ENCODE data around the gene SBK2.

The SBK2 gene

GRCh38 chr19:55553217-55554182 is 16.6 kb upstream of the SBK2 start:
- no peak for ATAC-seq

- no peak for ATAC-seq
Measured at GRCh38 chr19:55552620-55553019, 15.7 kb upstream of the SBK2 start.

- ATAC-seq: no peak
Measured at GRCh38 chr19:55552206-55552605, 15.3 kb upstream of the SBK2 start.

GRCh38 chr19:55550321-55550650 is 13.4 kb upstream of the SBK2 start:
- ATAC-seq: no peak

GRCh38 chr19:55549500-55550320 is 12.8 kb upstream of the SBK2 start:
- ATAC-seq: no peak

GRCh38 chr19:55546822-55547614 is 10.1 kb upstream of the SBK2 start:
- ATAC-seq: no peak

GRCh38 chr19:55546011-55546410 is 9.1 kb upstream of the SBK2 start:
- no peak for ATAC-seq

GRCh38 chr19:55545443-55545842 is 8.5 kb upstream of the SBK2 start, which contains the start of gene SBK3:
Gene SBK3, minus strand, starts transcription at chr19:55545543. Its CDS starts 0 bp downstream, at chr19:55545543.
- no peak for ATAC-seq

- ATAC-seq: no peak
Measured at GRCh38 chr19:55544776-55545439, 8.0 kb upstream of the SBK2 start.

- no peak for ATAC-seq
Measured at GRCh38 chr19:55544014-55544413, 7.1 kb upstream of the SBK2 start.

GRCh38 chr19:55543567-55543966 is 6.6 kb upstream of the SBK2 start:
- ATAC-seq: no peak

GRCh38 chr19:55542292-55542855 is 5.4 kb upstream of the SBK2 start:
- no peak for ATAC-seq

GRCh38 chr19:55541091-55541490 is 4.2 kb upstream of the SBK2 start:
- ATAC-seq: no peak

GRCh38 chr19:55540619-55541018 is 3.7 kb upstream of the SBK2 start:
- no peak for ATAC-seq

- no peak for ATAC-seq
Measured at GRCh38 chr19:55539090-55539984, 2.4 kb upstream of the SBK2 start.

GRCh38 chr19:55538132-55538531 is 1.2 kb upstream of the SBK2 start:
- ATAC-seq: no peak

GRCh38 chr19:55537741-55538111 is 793 bp upstream of the SBK2 start:
- ATAC-seq: no peak

- no peak for ATAC-seq
Measured at GRCh38 chr19:55536366-55536765, 567 bp downstream of the SBK2 start.

- no peak for ATAC-seq
Measured at GRCh38 chr19:55535965-55536350, 975 bp downstream of the SBK2 start.

GRCh38 chr19:55535173-55535964 is 1.6 kb downstream of the SBK2 start:
- ATAC-seq: no peak
